NCI-H345 (cell line): ENCODE measurements around the gene SLC22A17.
"Not testable (repeated sequence)": the region's sequence is repeated elsewhere in the genome, so short reads cannot be mapped to it uniquely, and the experiment has no call there.

Experiments used
- DNase-seq: peaks from one replicate; lab custom pipeline; 2025; lab: John Stamatoyannopoulos, UW

SLC22A17 gene

GRCh38 chr14:23352506-23353432, at the start of gene SLC22A17:
Gene SLC22A17 (minus strand): TSS chr14:23352887.
- DNase-seq, result peak; percentile 70

- DNase-seq, result no peak
Measured at GRCh38 chr14:23401291-23401690, 48.6 kb upstream of the SLC22A17 start.

DNA sequence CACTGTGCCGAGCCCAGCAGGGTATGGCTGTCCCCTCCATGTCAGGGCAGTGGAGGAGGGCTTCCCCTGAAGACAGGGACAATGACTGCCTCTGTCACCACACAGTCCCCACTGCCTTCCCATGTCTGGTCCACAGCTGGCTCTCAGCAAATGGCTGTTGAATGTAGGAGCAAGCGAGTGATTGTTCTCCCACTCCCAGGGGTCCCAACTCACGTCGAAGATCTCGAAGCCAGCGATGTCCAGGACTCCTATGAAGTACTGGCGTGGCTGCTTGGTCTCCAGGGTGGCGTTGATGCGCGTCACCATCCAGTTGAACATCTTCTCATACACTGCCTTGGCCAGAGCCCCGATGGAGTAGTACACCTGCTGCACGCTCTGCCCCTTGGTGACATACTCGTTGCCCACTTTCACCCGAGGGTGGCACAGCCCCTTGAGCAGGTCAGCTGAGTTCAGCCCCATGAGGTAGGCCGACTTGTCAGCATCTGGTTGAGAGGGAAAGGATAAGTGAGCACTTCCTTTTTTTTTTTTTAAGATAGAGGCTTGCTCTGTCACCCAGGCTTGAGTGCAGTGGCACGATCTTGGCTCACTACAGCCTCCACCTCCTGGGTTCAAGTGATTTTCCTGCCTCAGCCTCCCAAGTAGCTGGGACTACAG, 47.9 kb upstream of the SLC22A17 start:
- DNase-seq, result not testable (repeated sequence)

DNA sequence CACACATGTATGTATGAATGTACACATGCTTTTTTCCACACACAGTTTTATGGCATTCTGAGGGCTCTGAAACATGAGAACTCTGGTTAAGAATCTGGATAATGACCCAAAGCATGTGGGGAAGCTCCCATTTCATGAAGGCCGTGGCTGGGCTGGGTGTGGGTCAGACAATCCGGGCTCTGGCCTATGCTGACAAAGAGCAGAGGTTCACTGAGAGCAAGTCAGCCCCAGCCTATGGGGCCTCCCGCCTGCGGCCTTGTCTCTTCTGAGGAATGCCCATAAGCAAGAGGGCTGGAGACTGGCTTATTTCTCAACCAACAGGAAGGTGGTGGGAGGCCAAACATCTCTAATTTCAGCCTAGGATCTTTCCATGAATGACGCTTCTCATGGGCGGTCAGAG, 46.9 kb upstream of the SLC22A17 start:
- no peak for DNase-seq

GRCh38 chr14:23399136-23399535, 46.4 kb upstream of the SLC22A17 start:
- no peak for DNase-seq

GRCh38 chr14:23398348-23398747, 45.7 kb upstream of the SLC22A17 start:
- DNase-seq, result peak; percentile 54

- DNase-seq, result no peak
Measured at GRCh38 chr14:23396781-23397407, 44.2 kb upstream of the SLC22A17 start.

GRCh38 chr14:23396126-23396525, 43.4 kb upstream of the SLC22A17 start:
- DNase-seq, result no peak

- DNase-seq, result no peak
Measured at GRCh38 chr14:23392613-23393012, 39.9 kb upstream of the SLC22A17 start.

DNA sequence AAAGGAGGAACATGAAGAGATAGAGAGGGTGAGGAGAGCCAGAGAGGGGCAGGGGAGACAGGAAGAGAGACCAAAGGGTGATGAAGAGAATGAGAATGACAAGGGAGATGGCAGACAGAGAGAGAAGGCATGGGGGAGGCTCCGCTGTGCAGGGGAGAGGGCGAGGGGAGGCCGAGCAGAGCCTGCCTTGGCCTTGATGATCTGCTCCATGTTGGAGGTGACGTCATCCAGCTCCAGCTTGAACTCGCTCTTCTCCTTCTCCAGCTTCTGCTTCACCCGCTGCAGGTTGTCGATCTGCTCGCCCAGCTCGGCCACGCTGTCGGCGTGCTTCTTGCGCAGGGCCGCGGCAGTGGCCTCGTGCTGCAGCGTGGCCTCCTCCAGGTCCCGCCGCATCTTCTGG, 37.2 kb upstream of the SLC22A17 start:
- DNase-seq, result not testable (repeated sequence)

DNA sequence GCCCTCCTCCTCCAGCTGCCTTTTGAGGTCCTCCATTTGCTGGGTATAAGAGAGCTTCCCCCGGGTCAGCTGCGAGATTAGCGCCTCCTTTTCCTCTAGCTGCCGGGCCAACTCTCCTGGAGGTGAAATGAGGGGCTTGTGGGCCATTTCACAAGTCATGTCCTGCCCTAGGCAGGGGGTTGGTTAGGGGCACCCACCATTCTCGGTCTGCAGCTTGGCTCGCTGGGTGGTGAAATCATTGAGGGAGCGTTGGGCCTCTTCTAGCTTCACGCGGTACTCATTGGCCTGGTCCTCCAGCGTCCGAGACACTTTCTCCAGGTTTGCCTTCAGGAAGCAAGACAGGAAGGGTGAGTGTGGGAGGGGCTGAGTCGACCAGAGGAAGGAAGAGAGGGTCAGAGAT, 36.7 kb upstream of the SLC22A17 start:
- DNase-seq, result no peak

DNA sequence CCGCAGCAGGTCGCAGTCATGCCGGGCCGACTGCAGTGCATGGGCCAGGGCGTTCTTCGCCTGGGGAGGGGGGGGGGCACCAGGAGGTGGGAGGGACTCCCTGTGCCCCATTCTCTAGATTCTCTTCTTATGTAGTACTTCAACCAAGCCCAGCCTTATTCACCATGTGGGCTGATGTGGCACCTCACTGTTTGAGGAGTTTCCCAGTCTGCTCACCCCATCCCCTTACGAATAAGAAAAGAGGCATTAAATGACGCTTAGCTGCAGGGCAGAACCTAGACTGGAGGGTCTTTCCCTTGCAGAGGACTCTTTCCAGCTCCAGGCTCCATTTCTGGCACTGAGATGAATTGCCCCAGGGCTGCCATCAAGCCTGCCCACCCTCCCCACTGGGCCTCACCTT, 36.3 kb upstream of the SLC22A17 start:
- DNase-seq, result no peak

DNA sequence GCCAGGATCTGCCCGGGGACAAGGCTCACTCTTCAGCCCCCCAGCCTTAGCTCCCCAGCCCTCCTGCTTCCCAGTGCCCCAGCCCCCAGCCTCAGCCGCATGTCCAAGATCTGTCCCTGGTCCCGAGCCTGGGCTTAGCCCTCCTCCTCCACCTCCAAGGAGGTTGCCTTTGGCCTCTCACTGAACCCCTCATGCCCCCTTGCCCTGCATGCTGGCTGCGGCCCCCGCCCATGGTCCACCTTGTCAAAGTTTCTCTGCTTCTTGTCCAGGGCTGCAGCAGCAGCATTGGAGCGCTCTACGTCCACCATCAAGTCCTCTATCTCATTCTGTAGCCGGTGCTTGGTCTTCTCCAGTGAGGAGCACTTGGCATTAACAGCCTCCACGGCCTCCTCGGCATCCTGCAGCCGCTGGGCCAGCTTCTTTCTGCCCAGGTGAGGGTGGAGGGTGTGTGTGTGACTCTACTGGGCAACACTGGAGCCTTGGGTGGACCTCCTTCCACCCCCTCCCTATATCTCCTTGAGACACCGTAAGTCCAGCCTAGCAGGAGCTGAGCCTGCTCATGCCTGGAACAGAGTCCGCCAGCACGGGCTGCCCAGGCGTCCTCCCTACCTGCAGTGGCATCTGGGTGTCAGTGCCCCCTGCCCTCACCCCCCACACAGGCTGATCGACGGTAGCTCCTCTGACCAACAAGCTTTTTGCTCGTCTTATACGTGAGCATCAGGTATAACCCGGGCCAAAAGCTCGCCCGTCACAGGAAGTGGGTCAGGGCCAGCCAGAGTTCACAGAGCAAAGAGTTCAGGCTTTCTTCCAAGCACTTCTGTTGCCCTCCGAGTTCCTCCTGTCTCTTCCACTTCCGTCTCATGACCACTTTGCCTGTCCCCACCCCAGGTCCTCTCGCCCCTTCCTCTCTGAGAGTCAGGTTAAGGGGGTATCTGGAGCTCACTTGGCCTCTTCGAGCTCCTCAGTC, 35.5 kb upstream of the SLC22A17 start:
- DNase-seq, result no peak

DNA sequence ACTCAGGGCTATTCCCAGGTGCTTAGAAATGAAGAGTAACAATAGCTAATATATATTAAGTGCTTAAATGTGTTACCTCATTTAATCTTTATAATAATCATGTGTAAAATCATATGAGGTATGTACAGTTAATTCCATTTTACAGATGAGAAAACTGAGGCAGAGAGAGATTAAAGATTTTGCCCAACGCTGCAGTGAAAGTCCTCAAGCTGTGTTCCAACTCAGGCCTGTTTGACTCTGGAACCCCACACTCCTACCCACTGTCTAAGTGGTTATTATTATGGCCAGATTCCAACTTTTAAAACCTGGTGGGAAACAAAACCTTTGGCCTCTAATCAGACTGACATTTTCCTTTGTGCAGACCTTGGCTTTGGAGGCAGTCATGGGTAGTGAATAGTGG, 34.3 kb upstream of the SLC22A17 start:
- no peak for DNase-seq

- DNase-seq, result not testable (repeated sequence)
Measured at GRCh38 chr14:23386266-23386657, 33.6 kb upstream of the SLC22A17 start.

- DNase-seq, result no peak
Measured at GRCh38 chr14:23385642-23386265, 33.1 kb upstream of the SLC22A17 start.

DNA sequence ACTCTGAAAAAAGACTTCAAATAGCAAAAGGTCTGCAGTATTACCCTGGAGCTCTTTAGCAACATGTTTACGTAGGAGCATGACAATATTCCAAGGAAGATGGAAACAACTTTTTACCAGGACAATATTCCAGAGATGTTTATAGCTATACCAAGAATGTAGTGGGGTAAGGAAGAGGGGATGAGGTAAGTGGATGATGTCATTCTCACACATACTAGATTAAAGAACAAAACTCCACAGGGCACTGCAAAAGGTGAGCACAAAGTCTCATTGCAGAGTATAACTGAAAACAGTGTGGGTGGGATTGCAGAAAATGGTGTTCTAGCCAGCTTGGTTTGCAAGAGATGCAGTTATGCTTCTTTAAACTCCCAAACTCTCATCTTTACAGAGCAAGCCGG, 32.6 kb upstream of the SLC22A17 start:
- DNase-seq, result no peak

DNA sequence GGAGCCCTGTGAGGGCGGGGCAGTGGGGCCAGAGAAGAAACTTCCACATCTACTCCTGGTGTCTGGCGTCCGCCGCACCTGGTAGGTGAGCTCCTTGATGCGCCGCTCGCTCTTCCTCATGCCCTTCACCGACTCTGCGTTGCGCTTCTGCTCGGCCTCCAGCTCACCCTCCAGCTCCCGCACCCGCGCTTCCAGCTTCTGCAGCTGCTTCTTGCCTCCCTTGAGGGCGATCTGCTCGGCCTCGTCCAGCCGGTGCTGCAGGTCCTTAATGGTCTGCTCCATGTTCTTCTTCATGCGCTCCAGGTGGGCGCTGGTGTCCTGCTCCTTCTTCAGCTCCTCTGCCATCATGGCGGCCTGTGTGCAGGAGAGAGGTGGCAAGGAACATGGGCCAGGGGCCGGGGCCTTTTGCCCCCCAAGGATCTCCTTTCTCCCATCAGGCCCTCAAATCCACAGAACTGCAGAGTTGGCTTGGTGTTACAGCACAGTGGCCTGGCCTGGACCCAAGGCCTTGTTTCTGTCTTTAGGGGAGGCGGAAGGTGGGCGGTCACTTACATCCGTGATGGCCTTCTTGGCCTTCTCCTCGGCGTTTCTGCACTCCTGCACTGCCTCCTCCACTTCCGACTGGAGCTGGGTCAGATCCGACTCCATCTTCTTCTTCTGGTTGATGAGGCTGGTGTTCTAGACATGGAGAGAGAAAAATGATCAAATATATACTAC, 31.8 kb upstream of the SLC22A17 start:
- DNase-seq, result no peak

DNA sequence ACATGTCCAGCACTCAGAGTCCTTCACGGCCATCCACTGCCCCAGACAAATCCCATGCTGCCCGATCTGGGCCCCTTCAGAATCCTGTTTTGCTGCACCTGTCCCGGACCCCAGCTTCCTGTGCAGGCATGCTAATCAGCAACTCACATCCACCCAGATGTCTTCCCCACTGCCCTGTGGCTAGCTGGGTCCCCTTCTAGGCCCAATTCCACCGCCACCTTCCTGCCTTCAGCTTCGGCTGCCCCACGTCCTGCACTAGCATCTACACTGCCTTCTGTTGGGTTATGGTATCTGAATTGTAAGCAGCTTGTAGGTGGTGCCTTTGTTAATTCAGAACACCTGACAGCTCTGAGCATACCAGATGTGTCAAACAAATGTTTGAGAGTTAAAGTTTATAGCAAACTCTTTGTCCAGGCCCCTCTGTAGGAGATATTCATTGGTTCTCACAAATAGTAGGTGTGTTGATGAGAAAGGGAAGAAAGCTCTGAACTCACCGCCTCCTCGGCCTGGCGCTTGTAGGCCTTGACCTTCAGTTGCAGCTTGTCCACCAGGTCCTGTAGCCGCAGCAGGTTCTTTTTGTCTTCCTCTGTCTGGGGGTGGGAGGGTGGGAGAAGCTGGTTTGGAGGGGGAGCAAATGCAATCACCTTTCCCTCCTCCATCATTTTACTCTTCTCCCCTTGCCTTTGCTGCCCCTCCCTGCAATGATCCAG, 30.2 kb upstream of the SLC22A17 start:
- DNase-seq, result no peak

DNA sequence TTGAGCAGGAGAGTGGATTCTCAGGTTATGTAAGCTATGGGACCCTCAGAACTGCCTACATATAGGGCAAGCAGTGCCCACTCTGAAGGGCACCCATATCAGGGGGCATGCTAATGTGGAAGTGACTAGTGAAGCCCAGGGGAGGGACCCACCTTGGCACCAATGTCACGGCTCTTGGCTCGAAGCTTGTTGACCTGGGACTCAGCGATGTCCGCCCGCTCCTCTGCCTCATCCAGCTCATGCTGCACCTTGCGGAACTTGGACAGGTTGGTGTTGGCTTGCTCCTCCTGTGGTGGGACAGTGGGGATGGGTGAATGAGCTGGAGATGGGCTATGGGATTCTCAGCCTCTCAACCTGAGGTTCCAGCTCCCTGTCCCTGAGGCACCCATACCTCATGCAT, 29.6 kb upstream of the SLC22A17 start:
- DNase-seq, result no peak
